Testis (tissue), 2 donors: Measurements from ENCODE around the gene MAPKBP1.

ENCODE experiments used
- POLR2A ChIP-seq: fragments of 450-650 bp; IDR thresholded peaks from one replicate; pipeline ENCODE4 v1.6.1; 2017; ENCODE audit warnings: antibody characterized with exemption, mild to moderate bottlenecking, moderate library complexity
- TF ChIP-seq, protein P1 (sequence below), 3 experiments: fragments of 450-650 bp in 2 of 3; fragments of 200-600 bp in 1 of 3; sonication (generic) in 1 of 3; IDR thresholded peaks; one replicate each; pipeline ENCODE4 v1.5.1; 2016 to 2019; ENCODE audit warnings: antibody characterized with exemption in 3 of 3, mild to moderate bottlenecking in 2 of 3, moderate library complexity in 1 of 3

DNA sequence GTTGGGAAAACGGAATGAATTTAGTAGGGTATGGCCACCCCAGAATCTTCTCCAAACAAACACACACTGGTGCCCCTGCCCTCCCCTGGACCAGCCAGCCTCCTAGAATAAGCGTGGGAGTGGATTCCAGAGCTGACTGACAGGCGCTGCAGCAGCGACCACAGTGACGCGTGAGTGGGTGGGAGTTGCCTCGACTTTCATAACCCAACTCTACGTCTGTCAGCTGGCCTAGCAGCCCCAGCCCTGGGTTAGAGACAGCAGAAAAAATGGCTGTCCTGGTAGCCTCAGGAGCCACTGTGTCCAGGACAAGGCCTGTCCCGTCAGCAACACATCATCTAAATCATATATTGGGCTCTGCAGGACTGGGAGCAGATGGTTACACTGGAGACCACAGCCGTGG lies 74.3 kb downstream of the MAPKBP1 start:
- TF ChIP-seq, protein P1, sequence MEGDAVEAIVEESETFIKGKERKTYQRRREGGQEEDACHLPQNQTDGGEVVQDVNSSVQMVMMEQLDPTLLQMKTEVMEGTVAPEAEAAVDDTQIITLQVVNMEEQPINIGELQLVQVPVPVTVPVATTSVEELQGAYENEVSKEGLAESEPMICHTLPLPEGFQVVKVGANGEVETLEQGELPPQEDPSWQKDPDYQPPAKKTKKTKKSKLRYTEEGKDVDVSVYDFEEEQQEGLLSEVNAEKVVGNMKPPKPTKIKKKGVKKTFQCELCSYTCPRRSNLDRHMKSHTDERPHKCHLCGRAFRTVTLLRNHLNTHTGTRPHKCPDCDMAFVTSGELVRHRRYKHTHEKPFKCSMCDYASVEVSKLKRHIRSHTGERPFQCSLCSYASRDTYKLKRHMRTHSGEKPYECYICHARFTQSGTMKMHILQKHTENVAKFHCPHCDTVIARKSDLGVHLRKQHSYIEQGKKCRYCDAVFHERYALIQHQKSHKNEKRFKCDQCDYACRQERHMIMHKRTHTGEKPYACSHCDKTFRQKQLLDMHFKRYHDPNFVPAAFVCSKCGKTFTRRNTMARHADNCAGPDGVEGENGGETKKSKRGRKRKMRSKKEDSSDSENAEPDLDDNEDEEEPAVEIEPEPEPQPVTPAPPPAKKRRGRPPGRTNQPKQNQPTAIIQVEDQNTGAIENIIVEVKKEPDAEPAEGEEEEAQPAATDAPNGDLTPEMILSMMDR (IDR thresholded peaks at IDR 0.05) = no peak
- no peak for TF ChIP-seq POLR2A
